DOHH2 (cell line): ENCODE data around the gene PACS2.

ENCODE experiments used
- H3F3A ChIP-seq: fragments of 200-600 bp; sonication (generic), shearing (Covaris generic); 2 replicates; pipeline ENCODE4 v1.6.0; 2016; ENCODE audit warnings: antibody characterized with exemption, mild to moderate bottlenecking; ENCODE audit not compliant: control insufficient read depth, insufficient read depth
- H3K27ac ChIP-seq: fragments of 200-600 bp; sonication (generic); 2 replicates; pipeline ENCODE4 v1.5.1; 2014; ENCODE audit warnings: low read depth, mild to moderate bottlenecking, low read length, moderate library complexity
- H3K27me3 ChIP-seq: fragments of 200-600 bp; sonication (generic); 2 replicates; pipeline ENCODE4 v1.6.1; 2014; ENCODE audit warnings: mild to moderate bottlenecking, low read length, mixed read lengths; ENCODE audit not compliant: control insufficient read depth
- H3K36me3 ChIP-seq: fragments of 200-600 bp; sonication (generic); 2 replicates; pipeline ENCODE4 v1.6.1; 2014; ENCODE audit warnings: mild to moderate bottlenecking, low read length, moderate library complexity, mixed read lengths; ENCODE audit not compliant: control insufficient read depth
- H3K4me1 ChIP-seq: fragments of 200-600 bp; sonication (generic); 2 replicates; pipeline ENCODE4 v1.6.1; 2014; ENCODE audit warnings: mild to moderate bottlenecking, low read length, mixed read lengths; ENCODE audit not compliant: control insufficient read depth
- H3K4me2 ChIP-seq: fragments of 200-600 bp; sonication (generic); 2 replicates; pipeline ENCODE4 v1.6.0; 2014; ENCODE audit warnings: mild to moderate bottlenecking, low read length, moderate library complexity
- H3K4me3 ChIP-seq: fragments of 200-600 bp; sonication (generic); 2 replicates; pipeline ENCODE4 v1.5.1; 2014; ENCODE audit warnings: mild to moderate bottlenecking, low read length, mixed read lengths
- H3K79me2 ChIP-seq: fragments of 200-600 bp; sonication (generic); 2 replicates; pipeline ENCODE4 v1.6.1; 2014; ENCODE audit warnings: mild to moderate bottlenecking, low read length, mixed read lengths; ENCODE audit not compliant: control insufficient read depth
- H3K9me2 ChIP-seq: fragments of 200-600 bp; sonication (generic); replicated peaks from 2 replicates; pipeline ENCODE4 v1.6.1; 2014; ENCODE audit warnings: mild to moderate bottlenecking, low read length, mixed read lengths; ENCODE audit not compliant: control insufficient read depth
- H3K9me3 ChIP-seq: fragments of 200-600 bp; sonication (generic); 2 replicates; pipeline ENCODE4 v1.6.1; 2014; ENCODE audit warnings: antibody characterized with exemption, low read length, mixed read lengths; ENCODE audit not compliant: control insufficient read depth, insufficient read depth
- H4K20me1 ChIP-seq: fragments of 200-600 bp; sonication (generic); 2 replicates; pipeline ENCODE4 v1.6.0; 2014; ENCODE audit warnings: low read depth, mild to moderate bottlenecking, antibody characterized with exemption, low read length, moderate library complexity; ENCODE audit not compliant: control insufficient read depth, insufficient read depth
- EZH2phosphoT487 ChIP-seq: fragments of 200-600 bp; sonication (generic); IDR thresholded peaks from 2 replicates; pipeline ENCODE4 v1.6.1; 2017; ENCODE audit warnings: borderline replicate concordance, mild to moderate bottlenecking, antibody characterized with exemption, low read length, moderate library complexity, mixed read lengths
- TF ChIP-seq, protein P1 (sequence below): fragments of 200-600 bp; sonication (generic); IDR thresholded peaks from one replicate; pipeline ENCODE4 v1.5.1; 2014; ENCODE audit warnings: antibody characterized with exemption, mild to moderate bottlenecking, low read depth, low read length; ENCODE audit not compliant: poor library complexity, severe bottlenecking

Gene PACS2

GRCh38 chr14:105369653-105370040, 55.1 kb downstream of the PACS2 start:
- H3K27ac ChIP-seq = no peak overlapping the region
- H3K36me3 ChIP-seq = no peaks in the 10 kb centered on the region
- H3K27me3 ChIP-seq = no peaks in the 10 kb centered on the region
- H3K9me2 ChIP-seq = no peaks in the 10 kb centered on the region
- H4K20me1 ChIP-seq = no peaks in the 10 kb centered on the region
- no peak for TF ChIP-seq EZH2phosphoT487
- TF ChIP-seq, protein P1, sequence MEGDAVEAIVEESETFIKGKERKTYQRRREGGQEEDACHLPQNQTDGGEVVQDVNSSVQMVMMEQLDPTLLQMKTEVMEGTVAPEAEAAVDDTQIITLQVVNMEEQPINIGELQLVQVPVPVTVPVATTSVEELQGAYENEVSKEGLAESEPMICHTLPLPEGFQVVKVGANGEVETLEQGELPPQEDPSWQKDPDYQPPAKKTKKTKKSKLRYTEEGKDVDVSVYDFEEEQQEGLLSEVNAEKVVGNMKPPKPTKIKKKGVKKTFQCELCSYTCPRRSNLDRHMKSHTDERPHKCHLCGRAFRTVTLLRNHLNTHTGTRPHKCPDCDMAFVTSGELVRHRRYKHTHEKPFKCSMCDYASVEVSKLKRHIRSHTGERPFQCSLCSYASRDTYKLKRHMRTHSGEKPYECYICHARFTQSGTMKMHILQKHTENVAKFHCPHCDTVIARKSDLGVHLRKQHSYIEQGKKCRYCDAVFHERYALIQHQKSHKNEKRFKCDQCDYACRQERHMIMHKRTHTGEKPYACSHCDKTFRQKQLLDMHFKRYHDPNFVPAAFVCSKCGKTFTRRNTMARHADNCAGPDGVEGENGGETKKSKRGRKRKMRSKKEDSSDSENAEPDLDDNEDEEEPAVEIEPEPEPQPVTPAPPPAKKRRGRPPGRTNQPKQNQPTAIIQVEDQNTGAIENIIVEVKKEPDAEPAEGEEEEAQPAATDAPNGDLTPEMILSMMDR = no peak
- no peaks in the 10 kb centered on the region for H3K79me2 ChIP-seq
- no peaks in the 10 kb centered on the region for H3K9me3 ChIP-seq
- H3F3A ChIP-seq = no peaks in the 10 kb centered on the region
- H3K4me1 ChIP-seq = peaks cover 6% of the 10 kb centered on the region
- H3K4me3 ChIP-seq = no peak overlapping the region
- no peak overlapping the region for H3K4me2 ChIP-seq

DNA sequence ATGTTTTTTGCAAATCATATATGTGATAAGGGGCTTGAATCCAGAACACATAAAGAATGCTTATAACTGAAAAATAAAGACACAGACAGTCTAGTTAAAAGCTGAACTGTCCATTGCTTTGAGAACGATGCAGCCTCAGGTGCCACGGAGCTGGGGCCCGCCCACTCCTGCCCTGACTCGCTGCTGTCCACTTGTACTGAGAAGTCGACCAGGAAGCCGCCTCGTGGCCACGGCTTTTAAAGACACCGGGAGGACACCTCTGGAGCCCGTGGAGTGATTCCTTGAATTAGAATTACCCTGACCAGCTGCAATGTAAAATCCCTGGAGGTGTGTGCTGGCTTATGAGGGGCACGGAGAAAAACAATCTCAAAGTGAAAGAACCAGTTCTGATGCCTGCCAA, 59.8 kb downstream of the PACS2 start:
- no peak for TF ChIP-seq EZH2phosphoT487
- TF ChIP-seq, protein P1 = no peak
- H3K4me2 ChIP-seq = no peak overlapping the region
- no peaks in the 10 kb centered on the region for H3K9me2 ChIP-seq
- H3K4me1 ChIP-seq = peaks cover 6% of the 10 kb centered on the region; the same call in 1 of the 2 replicates
- H3K27me3 ChIP-seq = no peaks in the 10 kb centered on the region
- no peaks in the 10 kb centered on the region for H3K9me3 ChIP-seq
- H4K20me1 ChIP-seq = no peaks in the 10 kb centered on the region
- no peak overlapping the region for H3K4me3 ChIP-seq
- no peaks in the 10 kb centered on the region for H3F3A ChIP-seq
- H3K27ac ChIP-seq = no peak overlapping the region
- H3K79me2 ChIP-seq = no peaks in the 10 kb centered on the region
- no peaks in the 10 kb centered on the region for H3K36me3 ChIP-seq

GRCh38 chr14:105375635-105376057, 61.1 kb downstream of the PACS2 start:
- Histone ChIP-seq H3K27ac (no peak overlapping the region), H3K4me2 (no peak overlapping the region), H3F3A (no peaks in the 10 kb centered on the region), H3K79me2 (no peaks in the 10 kb centered on the region), H3K9me2 (no peaks in the 10 kb centered on the region), H4K20me1 (no peaks in the 10 kb centered on the region), H3K4me1 (peaks cover 6% of the 10 kb centered on the region; the same call in 1 of the 2 replicates), H3K4me3 (no peak overlapping the region), H3K9me3 (no peaks in the 10 kb centered on the region), H3K36me3 (no peaks in the 10 kb centered on the region), H3K27me3 (no peaks in the 10 kb centered on the region)
- no peak for TF ChIP-seq EZH2phosphoT487
- TF ChIP-seq, protein P1 = no peak
